Stomach (tissue), 9 donors: Measurements from ENCODE around the gene OTOGL. TPM values are rescaled to one million over a fixed set of nuclear protein-coding genes. Genes with fewer than 3 reads are reported as not detected.

Experiments
- DNase-seq, 2 donors: peaks; one replicate each; pipeline versions ENCODE4 v3.0.0 to v3.0.0-alpha.2; 2013 to 2019
- H3K27ac ChIP-seq, 5 donors: fragments of 200-600 bp in 4 of 5; sonication (generic) in 4 of 5; one replicate each; pipeline ENCODE4 v1.5.1; 2013 to 2019; ENCODE audit warnings: mild to moderate bottlenecking in 1 of 5, moderate library complexity in 1 of 5
- H3K27me3 ChIP-seq, 3 donors: fragments of 200-600 bp; sonication (generic); one replicate each; pipeline ENCODE4 v1.5.1; 2017 to 2019; ENCODE audit warnings: mixed run types in 1 of 3
- H3K36me3 ChIP-seq, 4 donors: fragments of 200-600 bp; sonication (generic); 1 replicate in 3 of 4; 2 replicates in 1 of 4; pipeline ENCODE4 v1.5.1; 2016 to 2019
- H3K4me1 ChIP-seq, 4 donors: fragments of 200-600 bp; sonication (generic); one replicate each; pipeline ENCODE4 v1.5.1; 2016 to 2019
- H3K4me3 ChIP-seq, 4 donors: fragments of 200-600 bp; sonication (generic) in 3 of 4; one replicate each; pipeline ENCODE4 v1.5.1; 2016 to 2019; ENCODE audit warnings: mild to moderate bottlenecking in 1 of 4
- H3K9me3 ChIP-seq, 4 donors: fragments of 200-600 bp; sonication (generic); one replicate each; pipeline ENCODE4 v1.5.1; 2016 to 2019
- CTCF ChIP-seq, 7 experiments: fragments of 450-650 bp in 4 of 7; fragments of 200-600 bp in 3 of 7; sonication (generic) in 3 of 7; IDR thresholded peaks; one replicate each; pipeline ENCODE4 v1.5.1; 2016 to 2019; ENCODE audit warnings: antibody characterized with exemption in 7 of 7, control low read depth in 2 of 7, mild to moderate bottlenecking in 1 of 7
- EP300 ChIP-seq: sonication (generic); formaldehyde crosslinking; IDR thresholded peaks from one replicate; pipeline ENCODE4 v1.6.1; 2017; ENCODE audit warnings: antibody characterized with exemption
- POLR2A ChIP-seq, 4 donors: fragments of 450-650 bp; IDR thresholded peaks; one replicate each; pipeline ENCODE4 v1.6.1; 2016; ENCODE audit warnings: antibody characterized with exemption in 4 of 4, control low read depth in 2 of 4, mild to moderate bottlenecking in 1 of 4, moderate library complexity in 1 of 4
- POLR2AphosphoS5 ChIP-seq, 3 donors: sonication (generic); formaldehyde crosslinking; IDR thresholded peaks; one replicate each; pipeline ENCODE4 v1.6.1; 2016; ENCODE audit warnings: antibody characterized with exemption in 3 of 3
- WGBS, 5 donors: extraction: QIAGEN DNeasy Blood & Tissue Kit in 3 of 5; methylation state at CpG; one replicate each; pipeline versions ENCODE4 v1.1.5 to v1.1.7; 2013 to 2018; 5-methylcytosine and 5-hydroxymethylcytosine counted together
- intact Hi-C: fragments of 100-400 bp; cut with DNase I; formaldehyde crosslinking; loops from one replicate; pipeline ENCODE4 v1.15.1; 2023; ENCODE audit warnings: low total_unique reads
- polyA plus RNA-seq, 3 donors: library from polyadenylated mRNA; stranded (reverse); fragments of 200-250 nt; gene quantifications; one replicate each; pipeline ENCODE4 v1.2.3, GENCODE V29; 2013
- total RNA-seq, 5 donors: library from RNA; depleted of rRNA; stranded (reverse); fragments of >200 nt; gene quantifications; one replicate each; pipeline versions ENCODE4 v1.1.0 to v1.2.3, GENCODE V29; 2014 to 2016
- donor health status: healthy with polysubstance abuse.
- donor health status: Bipolar disorder and iron deficiency.
- donor health status: healthy.

OTOGL gene
- total and polyA plus RNA-seq, 8 donors, result 0.58 to 1.7 (median 0.99) TPM; not detected in 4

- no peak overlapping the region for H3K27ac ChIP-seq
- TF ChIP-seq EP300 (no peak), POLR2A (IDR thresholded peaks at IDR 0.05) (no peak), CTCF (IDR thresholded peaks at IDR 0.05) (no peak), POLR2AphosphoS5 (IDR thresholded peaks at IDR 0.05) (no peak)
- H3K9me3 ChIP-seq, result no peaks in the 10 kb centered on the region
- no peaks in the 10 kb centered on the region for H3K36me3 ChIP-seq
- no peaks in the 10 kb centered on the region for H3K4me1 ChIP-seq
- intact Hi-C loops, result no loop called here
- H3K4me3 ChIP-seq, result no peak overlapping the region
- no peaks in the 10 kb centered on the region for H3K27me3 ChIP-seq
- WGBS, 5 donors, result 30 to 74% (median 40%) methylated on average over 2 of the region's 2 CpGs
- DNase-seq, result no peak
These were observed 222.3 kb downstream of the OTOGL start for GRCh38 chr12:80321653-80322052.

- no peaks in the 10 kb centered on the region for H3K9me3 ChIP-seq
- no peak overlapping the region for H3K27ac ChIP-seq
- no peak for TF ChIP-seq POLR2A (IDR thresholded peaks at IDR 0.05)
- no peak for TF ChIP-seq POLR2AphosphoS5 (IDR thresholded peaks at IDR 0.05)
- H3K4me1 ChIP-seq, result no peaks in the 10 kb centered on the region
- 61 to 74% (median 67%) methylated on average over 4 of the region's 4 CpGs for WGBS, 5 donors
- DNase-seq, result peak in 1 of 2 donors; percentile 22
- H3K4me3 ChIP-seq, result no peak overlapping the region
- no peaks in the 10 kb centered on the region for H3K27me3 ChIP-seq
- intact Hi-C loops, result no loop called here
- H3K36me3 ChIP-seq, result no peaks in the 10 kb centered on the region
These were observed 226.0 kb downstream of the OTOGL start for GRCh38 chr12:80325167-80325959.

GRCh38 chr12:80332827-80333226 is 233.5 kb downstream of the OTOGL start:
- TF ChIP-seq EP300 (no peak), CTCF (IDR thresholded peaks at IDR 0.05) (no peak), POLR2AphosphoS5 (IDR thresholded peaks at IDR 0.05) (no peak), POLR2A (IDR thresholded peaks at IDR 0.05) (no peak)
- 86 to 97% (median 92%) methylated on average over 1 of the region's 1 CpG for WGBS, 5 donors
- no peak for DNase-seq
- Histone ChIP-seq H3K4me1 (no peaks in the 10 kb centered on the region), H3K4me3 (no peak overlapping the region), H3K36me3 (no peaks in the 10 kb centered on the region), H3K27ac (no peak overlapping the region), H3K27me3 (no peaks in the 10 kb centered on the region), H3K9me3 (no peaks in the 10 kb centered on the region)
- intact Hi-C loops, result no loop called here

GRCh38 chr12:80352474-80352873 is 253.1 kb downstream of the OTOGL start:
- WGBS, 5 donors, result 77 to 89% (median 85%) methylated on average over 1 of the region's 1 CpG

More at GRCh38 chr12:80352474-80352873, 253.1 kb downstream of the OTOGL start:
- H3K4me3 ChIP-seq, result no peak overlapping the region
- no peaks in the 10 kb centered on the region for H3K36me3 ChIP-seq
- H3K27ac ChIP-seq, result no peak overlapping the region
- no peaks in the 10 kb centered on the region for H3K4me1 ChIP-seq
- intact Hi-C loops, result no loop called here
- TF ChIP-seq POLR2A (IDR thresholded peaks at IDR 0.05) (no peak), POLR2AphosphoS5 (IDR thresholded peaks at IDR 0.05) (no peak), EP300 (no peak), CTCF (IDR thresholded peaks at IDR 0.05) (no peak)
- no peaks in the 10 kb centered on the region for H3K9me3 ChIP-seq
- H3K27me3 ChIP-seq, result no peaks in the 10 kb centered on the region
- no peak for DNase-seq
